Bronchial epithelial cell (primary cell): ENCODE results near the gene SLC5A11. TPM values are rescaled to one million over a fixed set of nuclear protein-coding genes. Genes with fewer than 3 reads are reported as not detected.
A peak's percentile ranks its signal among the peaks of the same experiment; 100 is the strongest.
"Not testable (repeated sequence)": the region's sequence is repeated elsewhere in the genome, so short reads cannot be mapped to it uniquely, and the experiment has no call there.

Experiments
- DNase-seq: peaks from one replicate; pipeline ENCODE4 v3.0.0-alpha.2; 2010; ENCODE audit warnings: low read depth
- FAIRE-seq: peaks from 2 replicates; lab custom pipeline; 2011; peaks lifted over from hg19 to GRCh38; lab: Jason Lieb, UNC
- H3K27me3 ChIP-seq: 2 replicates; pipeline ENCODE4 v1.5.1; 2011; ENCODE audit warnings: low read length; ENCODE audit not compliant: control insufficient read depth, insufficient read depth
- H3K36me3 ChIP-seq: 2 replicates; pipeline ENCODE4 v1.5.1; 2011; ENCODE audit warnings: low read length; ENCODE audit not compliant: control insufficient read depth, insufficient read depth
- H3K4me3 ChIP-seq: 2 replicates; pipeline ENCODE4 v1.5.1; 2011; ENCODE audit warnings: mild to moderate bottlenecking, low read depth, low read length, control low read depth
- total RNA-seq: library from RNA; depleted of rRNA; stranded (reverse); fragments of >200 nt; gene quantifications from 2 replicates; pipeline ENCODE4 v1.2.1, GENCODE V29; 2014
- TF ChIP-seq, protein P1 (sequence below): IDR thresholded peaks from 2 replicates; pipeline ENCODE4 v1.5.1; 2011; ENCODE audit warnings: mild to moderate bottlenecking, moderate library complexity, low read length, control low read depth, inconsistent platforms; ENCODE audit not compliant: insufficient read depth, severe bottlenecking

Gene SLC5A11
- total RNA-seq, 1 donor from 2014 or later = not detected

DNA sequence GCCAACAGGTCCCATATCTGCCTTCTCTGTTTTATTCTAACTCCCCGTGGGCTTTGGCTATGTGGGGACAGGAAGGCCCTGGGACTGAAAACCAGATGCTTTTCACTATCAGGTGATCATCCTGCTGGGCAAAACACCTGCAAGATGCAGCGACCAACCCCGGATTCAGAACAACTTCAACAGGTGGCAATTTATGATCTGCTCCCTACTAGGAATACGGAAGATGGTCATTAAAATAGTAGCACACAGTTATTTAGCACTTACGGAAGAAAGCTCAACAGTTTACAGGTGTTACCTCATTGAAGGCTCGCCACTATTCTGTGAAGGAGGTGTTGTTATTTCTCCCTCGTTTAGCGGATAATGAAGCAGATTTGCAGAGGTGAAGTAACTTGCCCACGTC, 7.8 kb upstream of the SLC5A11 start:
- FAIRE-seq = no peak
- H3K4me3 ChIP-seq = no peak overlapping the region
- DNase-seq = no peak
- TF ChIP-seq, protein P1, sequence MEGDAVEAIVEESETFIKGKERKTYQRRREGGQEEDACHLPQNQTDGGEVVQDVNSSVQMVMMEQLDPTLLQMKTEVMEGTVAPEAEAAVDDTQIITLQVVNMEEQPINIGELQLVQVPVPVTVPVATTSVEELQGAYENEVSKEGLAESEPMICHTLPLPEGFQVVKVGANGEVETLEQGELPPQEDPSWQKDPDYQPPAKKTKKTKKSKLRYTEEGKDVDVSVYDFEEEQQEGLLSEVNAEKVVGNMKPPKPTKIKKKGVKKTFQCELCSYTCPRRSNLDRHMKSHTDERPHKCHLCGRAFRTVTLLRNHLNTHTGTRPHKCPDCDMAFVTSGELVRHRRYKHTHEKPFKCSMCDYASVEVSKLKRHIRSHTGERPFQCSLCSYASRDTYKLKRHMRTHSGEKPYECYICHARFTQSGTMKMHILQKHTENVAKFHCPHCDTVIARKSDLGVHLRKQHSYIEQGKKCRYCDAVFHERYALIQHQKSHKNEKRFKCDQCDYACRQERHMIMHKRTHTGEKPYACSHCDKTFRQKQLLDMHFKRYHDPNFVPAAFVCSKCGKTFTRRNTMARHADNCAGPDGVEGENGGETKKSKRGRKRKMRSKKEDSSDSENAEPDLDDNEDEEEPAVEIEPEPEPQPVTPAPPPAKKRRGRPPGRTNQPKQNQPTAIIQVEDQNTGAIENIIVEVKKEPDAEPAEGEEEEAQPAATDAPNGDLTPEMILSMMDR = no peak
- H3K27me3 ChIP-seq = no peaks in the 10 kb centered on the region
- no peaks in the 10 kb centered on the region for H3K36me3 ChIP-seq

DNA sequence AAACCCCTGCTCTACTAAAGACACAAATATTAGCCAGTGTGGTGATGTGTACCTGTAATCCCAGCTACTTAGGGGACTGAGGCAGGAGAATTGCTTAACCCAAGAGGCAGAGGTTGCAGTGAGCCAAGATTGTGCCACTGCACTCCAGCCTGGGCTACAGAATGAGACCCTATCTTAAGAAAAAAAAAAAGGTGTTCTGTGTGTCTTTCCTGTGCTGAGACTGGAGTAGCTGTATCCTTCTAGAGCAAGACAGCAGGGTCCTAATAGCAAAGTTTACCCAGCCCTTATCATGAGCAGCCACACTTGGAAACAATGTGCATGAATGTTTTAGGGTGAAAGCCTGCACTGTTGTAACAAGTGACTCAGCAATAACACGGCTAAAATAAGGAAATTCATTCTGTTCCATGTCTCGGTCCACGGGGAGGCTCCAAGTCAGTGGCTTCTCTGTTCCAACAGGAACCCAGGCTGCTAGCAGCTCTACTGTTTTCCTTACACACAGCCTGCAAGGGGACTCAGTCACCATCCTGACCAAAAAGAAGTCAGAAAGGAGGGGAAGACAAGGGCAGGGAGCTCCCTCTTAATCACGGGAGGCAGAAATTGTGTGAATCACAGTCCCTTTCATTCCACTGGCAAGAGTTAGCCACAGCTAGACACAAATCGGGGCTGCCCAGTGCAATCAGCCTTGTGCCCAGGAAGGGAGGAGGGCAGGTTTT, 7.1 kb upstream of the SLC5A11 start:
- Histone ChIP-seq H3K4me3 (no peak overlapping the region), H3K36me3 (no peaks in the 10 kb centered on the region), H3K27me3 (no peaks in the 10 kb centered on the region)
- peak; percentile 74 for DNase-seq
- TF ChIP-seq, protein P1 = no peak
- FAIRE-seq = no peak

DNA sequence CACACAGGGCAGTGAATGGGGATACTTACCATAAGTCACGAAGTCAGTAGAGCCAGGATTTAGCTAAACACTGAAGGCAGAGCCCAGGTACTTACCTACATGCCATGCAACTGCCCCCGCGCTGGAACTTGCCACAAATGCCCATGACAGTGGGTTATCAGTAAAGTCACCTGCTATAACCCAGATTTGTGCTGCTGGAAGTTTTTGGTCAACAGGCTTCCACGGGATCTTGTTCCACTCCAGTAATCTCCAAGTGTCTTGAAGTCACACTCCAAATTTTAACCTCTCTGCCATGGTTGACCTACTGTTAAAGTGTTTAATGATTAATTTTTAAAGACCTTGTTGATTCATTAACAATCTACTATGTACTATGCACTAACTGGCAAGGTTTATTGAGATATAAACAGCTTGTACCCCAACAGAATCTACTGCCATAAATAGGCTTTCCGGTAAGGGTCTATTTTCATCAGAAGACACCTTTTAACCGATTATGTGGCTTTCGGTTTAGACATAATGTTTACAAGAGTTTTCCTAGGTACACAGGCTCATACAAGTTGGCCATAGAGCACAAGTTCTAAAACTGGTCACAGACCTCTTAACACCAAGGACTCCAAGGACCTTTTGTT, 6.3 kb upstream of the SLC5A11 start:
- FAIRE-seq = no peak
- no peaks in the 10 kb centered on the region for H3K36me3 ChIP-seq
- TF ChIP-seq, protein P1 = no peak
- H3K27me3 ChIP-seq = no peaks in the 10 kb centered on the region
- no peak for DNase-seq
- no peak overlapping the region for H3K4me3 ChIP-seq

DNA sequence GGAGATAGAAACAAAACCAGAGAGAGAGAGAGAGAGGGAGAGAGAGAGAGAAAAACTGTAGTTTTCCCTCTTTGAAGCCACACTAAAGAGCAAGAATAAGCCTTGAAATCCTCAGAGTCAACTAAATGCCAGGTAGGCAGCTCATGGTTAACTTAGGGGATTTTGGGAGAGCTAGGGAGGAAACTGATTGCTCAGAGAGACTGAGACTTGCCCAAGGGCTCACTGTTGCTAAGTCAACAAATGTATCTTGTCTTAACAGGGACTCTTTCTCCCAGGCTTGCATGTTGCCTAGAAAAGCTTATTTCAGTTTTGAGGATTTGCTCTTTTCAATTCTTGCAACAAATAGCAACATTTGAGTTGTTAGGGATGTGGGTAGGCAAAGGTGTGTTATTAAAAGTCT, 4.5 kb upstream of the SLC5A11 start:
- FAIRE-seq = no peak
- H3K36me3 ChIP-seq = no peaks in the 10 kb centered on the region
- TF ChIP-seq, protein P1 = no peak

DNA sequence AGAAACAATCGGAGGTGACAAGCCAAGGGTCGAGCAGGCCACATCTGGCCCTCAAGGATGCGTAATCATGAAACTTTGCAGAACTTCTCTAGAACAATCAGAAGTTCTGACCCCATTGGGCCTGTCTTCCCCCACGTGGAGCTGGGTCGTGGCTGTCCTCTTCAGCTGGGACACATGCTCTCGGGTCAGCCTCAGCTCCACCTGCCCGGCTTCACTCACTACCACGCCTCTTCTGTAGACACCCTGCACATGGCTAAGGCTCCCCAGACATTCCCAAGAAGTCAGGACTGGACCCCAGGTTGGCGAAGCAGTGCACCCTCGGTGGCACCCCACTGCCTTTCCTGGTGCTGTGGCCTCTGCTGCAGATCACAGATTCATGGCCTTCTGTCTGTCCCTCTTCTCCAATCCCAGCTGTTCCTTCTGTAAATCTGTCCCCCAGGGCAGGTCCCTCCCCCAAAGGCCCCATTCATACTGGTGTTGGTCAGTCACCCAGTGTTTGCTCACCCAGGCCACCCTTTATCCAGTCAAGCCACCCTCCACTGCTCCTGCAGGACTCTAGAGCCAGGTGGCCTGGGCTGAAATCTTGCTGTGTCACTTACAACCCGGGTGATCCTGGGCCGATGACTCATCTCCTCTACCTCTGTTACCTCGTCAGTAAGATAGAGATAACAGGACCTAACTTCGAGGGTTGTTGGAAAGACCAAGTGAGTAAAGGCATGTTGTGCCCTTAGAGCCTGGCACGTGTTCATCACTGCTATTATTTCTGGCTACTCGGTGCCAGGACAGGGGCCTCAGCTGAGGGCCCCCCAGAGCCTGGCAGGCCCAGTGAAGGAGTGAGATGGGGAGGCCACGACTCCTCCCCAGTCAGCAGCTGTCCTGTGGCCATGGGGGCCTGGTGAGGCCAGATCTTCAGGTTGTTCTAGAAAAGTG, 1.4 kb upstream of the SLC5A11 start:
- TF ChIP-seq, protein P1 = no peak
- DNase-seq (peak; percentile 64), FAIRE-seq (no peak)
- Histone ChIP-seq H3K36me3 (no peaks in the 10 kb centered on the region), H3K27me3 (no peaks in the 10 kb centered on the region), H3K4me3 (no peak overlapping the region)

More for the DNA sequence above, 4.5 kb upstream of the SLC5A11 start:
- peak; percentile 65 for DNase-seq
- no peak overlapping the region for H3K4me3 ChIP-seq
- no peaks in the 10 kb centered on the region for H3K27me3 ChIP-seq

DNA sequence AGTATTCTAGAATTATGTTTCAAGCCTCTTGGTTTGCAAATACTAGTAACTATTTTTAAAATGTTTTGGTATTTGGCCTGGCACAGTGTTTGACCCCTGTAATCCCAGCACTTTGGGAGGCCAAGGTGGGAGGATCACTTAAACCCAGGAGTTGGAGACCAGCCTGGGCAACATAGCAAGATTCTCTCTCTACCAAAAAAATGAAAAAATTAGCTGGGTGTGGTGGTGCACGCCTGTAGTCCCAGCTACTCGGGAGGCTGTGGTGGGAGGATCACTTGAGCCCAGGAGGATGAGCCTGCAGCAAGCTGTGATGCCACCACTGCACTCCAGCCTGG, 765 bp upstream of the SLC5A11 start:
- not testable (repeated sequence) for H3K36me3 ChIP-seq, H3K27me3 ChIP-seq, H3K4me3 ChIP-seq, DNase-seq, FAIRE-seq
